ENCODE data around the gene TAF1D.

Gene TAF1D

GRCh38 chr11:93720522-93720921, 20.8 kb downstream of the TAF1D start:
- DNase-seq (ENCODE audit: low read depth) = no peak

GRCh38 chr11:93719310-93719709, 22.0 kb downstream of the TAF1D start:
- no peak for DNase-seq (ENCODE audit: low read depth)

- DNase-seq (ENCODE audit: low read depth) = no peak
These were observed 23.2 kb downstream of the TAF1D start for GRCh38 chr11:93718057-93718563.

DNA sequence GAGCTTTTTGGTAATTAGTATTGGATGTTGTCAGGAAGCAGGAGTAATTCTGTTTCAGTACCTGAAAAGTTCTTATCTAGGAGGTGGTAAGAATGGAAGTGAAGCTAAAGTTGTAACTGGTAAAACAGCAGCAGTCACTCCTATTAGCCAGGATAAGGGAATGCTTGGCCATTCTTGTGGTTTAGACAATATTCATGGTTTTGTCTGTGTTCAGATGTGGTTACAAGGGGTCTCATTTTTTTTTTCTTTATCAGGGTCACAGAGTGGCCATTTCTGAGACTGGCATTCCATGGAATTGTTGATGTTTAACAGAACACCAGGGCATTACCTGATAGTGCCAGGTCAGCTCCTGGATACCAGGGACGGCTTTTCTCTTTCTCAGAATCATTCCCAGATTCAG, 23.8 kb downstream of the TAF1D start:
- no peak for DNase-seq (ENCODE audit: low read depth)

GRCh38 chr11:93715797-93716396, 25.4 kb downstream of the TAF1D start:
- no peak for DNase-seq (ENCODE audit: low read depth)

- no peak for DNase-seq (ENCODE audit: low read depth)
These were observed 28.6 kb downstream of the TAF1D start for GRCh38 chr11:93712678-93713077.

DNA sequence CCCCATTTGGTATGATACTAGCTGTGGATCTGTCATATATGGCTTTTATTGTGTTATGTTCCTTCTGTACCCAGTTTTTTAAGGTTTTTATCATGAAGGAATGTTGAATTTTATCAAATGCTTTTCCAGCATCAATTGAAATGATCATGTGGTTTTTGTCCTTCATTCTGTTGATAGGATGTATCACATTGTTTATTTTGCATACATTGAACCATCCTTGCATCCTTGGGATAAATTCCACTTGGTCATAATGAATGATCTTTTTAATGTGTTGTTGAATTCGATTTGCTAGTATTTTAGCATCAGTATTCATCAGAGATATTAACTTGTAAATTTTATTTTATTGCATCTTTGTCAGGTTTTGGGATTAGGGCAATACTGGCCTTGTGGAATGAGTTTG, 31.1 kb downstream of the TAF1D start:
- no peak for DNase-seq (ENCODE audit: low read depth)

DNA sequence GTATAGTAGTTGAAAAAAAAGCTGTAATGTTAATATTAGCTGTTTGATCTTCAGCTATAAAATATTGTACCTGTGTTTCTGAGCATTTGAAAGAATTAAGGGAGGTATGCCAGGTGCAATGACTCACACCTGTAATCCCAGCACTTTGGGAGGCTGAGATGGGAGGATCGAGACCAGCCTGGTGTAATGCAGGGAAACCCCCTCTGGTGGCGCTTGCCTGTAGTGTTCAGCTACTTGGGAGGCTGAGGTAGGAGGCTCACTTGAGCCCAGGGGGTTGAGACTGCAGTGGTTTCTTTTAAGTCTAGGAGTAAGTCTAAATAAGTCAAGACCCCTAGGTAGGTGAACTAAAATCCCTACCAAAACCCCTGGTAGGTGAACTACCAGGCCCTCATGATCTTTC, 37.1 kb downstream of the TAF1D start:
- DNase-seq (ENCODE audit: low read depth) = no peak

- DNase-seq (ENCODE audit: low read depth) = no peak
These were observed 40.5 kb downstream of the TAF1D start for GRCh38 chr11:93700830-93701229.

DNA sequence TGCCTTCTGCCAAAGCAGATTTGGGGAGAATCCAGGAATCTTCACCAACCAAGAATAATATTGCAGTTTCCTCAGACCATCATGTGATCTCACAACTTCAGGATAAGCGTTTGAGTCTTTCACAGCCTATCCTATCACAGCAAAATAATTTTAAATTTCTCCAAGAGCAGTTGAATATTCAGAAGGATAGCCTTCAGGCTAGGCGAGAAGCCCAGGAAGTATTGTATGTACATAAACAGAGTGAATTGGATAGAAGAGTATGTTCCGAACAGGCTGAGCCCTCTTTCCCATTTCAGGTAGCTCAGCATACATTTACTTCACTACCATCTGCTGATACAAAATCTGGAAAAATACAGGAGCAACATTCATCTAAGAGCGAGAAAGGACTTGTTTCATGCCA, 43.7 kb downstream of the TAF1D start:
- no peak for DNase-seq (ENCODE audit: low read depth)

GRCh38 chr11:93694557-93694956, 46.7 kb downstream of the TAF1D start:
- no peak for DNase-seq (ENCODE audit: low read depth)

- no peak for DNase-seq (ENCODE audit: low read depth)
These were observed 47.2 kb downstream of the TAF1D start for GRCh38 chr11:93694109-93694508.

DNA sequence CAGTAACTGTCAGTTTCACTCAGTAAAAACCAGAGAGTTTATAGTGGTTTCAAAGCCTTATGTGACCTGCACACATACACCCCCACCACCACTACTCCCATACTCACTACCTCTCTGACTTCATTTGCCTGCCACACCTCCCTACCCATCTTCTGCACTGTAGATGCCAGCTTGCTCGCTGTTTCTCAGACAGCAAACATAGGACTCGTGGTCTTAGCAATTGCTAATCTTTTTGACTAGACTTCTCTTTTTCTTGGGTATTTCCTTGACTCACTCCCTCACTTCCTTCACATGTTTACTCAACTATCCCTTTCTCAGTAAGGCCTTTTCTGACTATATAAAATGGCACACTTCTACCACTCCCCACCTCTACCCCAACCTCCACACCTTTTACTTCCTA, 52.1 kb downstream of the TAF1D start:
- DNase-seq (ENCODE audit: low read depth) = no peak

DNA sequence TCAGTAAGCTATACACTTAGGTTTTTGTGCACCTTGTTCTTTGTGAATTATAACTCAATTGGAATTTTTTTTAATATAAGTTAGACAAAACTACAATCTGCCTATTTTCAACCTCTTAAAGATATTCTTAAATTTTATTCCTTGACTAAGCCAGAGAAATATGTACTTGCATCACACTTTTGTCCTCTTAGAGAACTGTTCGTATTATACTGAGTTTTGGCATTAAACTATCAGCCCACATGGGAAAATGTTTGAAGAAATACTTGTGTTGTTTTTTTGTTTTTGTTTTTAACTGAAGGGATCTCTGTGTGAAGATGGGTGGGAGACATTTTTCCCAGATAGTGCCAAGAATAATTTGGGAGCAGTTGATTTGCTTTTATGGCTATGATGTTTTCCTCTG, 54.5 kb downstream of the TAF1D start:
- DNase-seq (ENCODE audit: low read depth) = no peak

DNA sequence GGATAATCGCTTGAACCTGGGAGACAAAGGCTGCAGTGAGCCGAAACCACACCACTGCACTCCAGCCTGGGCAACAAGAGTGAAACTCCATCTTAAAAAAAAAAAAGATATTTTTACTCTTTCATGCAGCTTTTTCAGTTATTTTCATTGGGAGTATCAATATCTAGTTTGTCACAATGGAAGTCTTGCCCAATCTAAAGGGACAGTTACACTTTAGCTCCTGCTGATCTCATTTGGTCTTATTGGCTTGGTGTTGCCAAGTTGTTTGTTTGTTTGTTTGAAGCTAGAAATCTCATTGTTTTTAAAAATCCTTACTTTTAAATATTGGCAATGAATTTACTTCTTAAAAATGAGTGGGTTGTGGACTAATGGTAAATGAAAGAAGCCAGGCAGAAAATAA, 55.1 kb downstream of the TAF1D start:
- DNase-seq (ENCODE audit: low read depth) = no peak
